ENCODE data around the gene ZFYVE19.

Gene ZFYVE19

DNA sequence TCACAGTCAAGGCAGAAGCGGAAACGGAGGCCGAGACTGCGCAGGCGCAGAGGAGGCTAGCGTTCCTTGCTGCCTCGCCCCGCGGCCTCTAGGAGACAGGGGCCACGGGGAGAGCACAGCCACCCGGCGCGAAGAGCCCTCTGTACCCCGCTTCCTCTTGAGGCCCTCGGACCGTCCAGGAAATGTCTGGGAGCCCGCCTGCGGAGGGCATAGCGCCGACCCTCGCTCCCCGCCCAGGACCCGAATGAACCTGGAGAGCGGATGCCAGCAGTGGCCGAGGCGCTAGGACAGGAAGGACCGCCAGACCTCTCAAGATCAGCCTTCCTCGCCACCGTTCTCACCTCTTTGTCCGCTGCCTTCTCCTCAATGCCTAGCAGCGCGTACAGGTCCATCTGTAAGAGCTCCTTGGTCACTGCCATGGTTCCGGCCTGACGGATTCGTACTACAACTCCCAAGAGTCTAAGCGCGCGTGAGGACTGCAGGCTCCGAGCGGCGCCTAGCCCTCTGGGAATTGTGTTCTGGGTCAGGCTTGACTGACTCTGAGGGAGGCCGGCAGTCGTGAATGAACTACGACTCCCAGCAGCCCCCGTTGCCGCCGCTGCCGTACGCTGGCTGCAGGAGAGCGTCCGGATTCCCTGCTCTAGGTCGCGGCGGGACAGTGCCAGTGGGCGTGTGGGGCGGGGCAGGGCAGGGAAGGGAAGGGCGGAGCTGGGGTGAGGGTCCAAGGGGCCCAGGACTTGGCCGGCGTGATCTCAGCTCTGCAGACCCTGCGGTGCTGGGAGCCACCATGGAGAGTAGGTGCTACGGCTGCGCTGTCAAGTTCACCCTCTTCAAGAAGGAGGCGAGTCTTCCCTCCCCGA lies at the start of gene ZFYVE19, which contains the start of gene DNAJC17:
TSS of gene ZFYVE19 (plus strand) at position 62 of the 860 bp plus-strand sequence. CDS start at position 563, 501 bp downstream.
TSS of gene DNAJC17 (minus strand) at position 446 of the 860 bp plus-strand sequence. CDS start at position 419, 27 bp downstream.
- TF ChIP-seq NFIC (IDR thresholded peaks at IDR 0.05) (0 out of 2 replicates have a peak, but pooled peaks have one; percentile 42), YY1 (IDR thresholded peaks at IDR 0.05; ENCODE audit: low read depth) (peak; percentile 87), EGR1 (IDR thresholded peaks at IDR 0.05) (peak; percentile 60; the same call in 1 of the 2 replicates), USF1 (IDR thresholded peaks at IDR 0.05) (peak; percentile 49; the same call in 1 of the 2 replicates), CREB1 (IDR thresholded peaks at IDR 0.05; ENCODE audit: low read depth) (peak; percentile 74; the same call in 1 of the 2 replicates), REST (IDR thresholded peaks at IDR 0.05; ENCODE audit: low read depth) (no peak), TAF1 (IDR thresholded peaks at IDR 0.05; ENCODE audit: low read depth) (no peak; the same call in 1 of the 2 replicates), TCF12 (IDR thresholded peaks at IDR 0.05; ENCODE audit: low read depth) (peak; percentile 49), ZBTB7A (IDR thresholded peaks at IDR 0.05; ENCODE audit: low read depth) (peak; percentile 91), EP300 (IDR thresholded peaks at IDR 0.05; ENCODE audit: borderline replicate concordance) (peak; percentile 28; the same call in 1 of the 2 replicates), MAX (IDR thresholded peaks at IDR 0.05) (peak; percentile 62), TEAD4 (IDR thresholded peaks at IDR 0.05) (peak; percentile 42; the same call in 1 of the 2 replicates), CEBPB (IDR thresholded peaks at IDR 0.05) (no peak)

- TF ChIP-seq NFIC (IDR thresholded peaks at IDR 0.05) (no peak), TCF12 (IDR thresholded peaks at IDR 0.05; ENCODE audit: low read depth) (no peak), CREB1 (IDR thresholded peaks at IDR 0.05; ENCODE audit: low read depth) (no peak), ZBTB7A (IDR thresholded peaks at IDR 0.05; ENCODE audit: low read depth) (no peak), EGR1 (IDR thresholded peaks at IDR 0.05) (no peak), EP300 (IDR thresholded peaks at IDR 0.05; ENCODE audit: borderline replicate concordance) (no peak), CEBPB (IDR thresholded peaks at IDR 0.05) (no peak), FOXM1 (IDR thresholded peaks at IDR 0.05; ENCODE audit: borderline replicate concordance, low read depth) (no peak), TAF1 (IDR thresholded peaks at IDR 0.05; ENCODE audit: low read depth) (no peak), REST (IDR thresholded peaks at IDR 0.05; ENCODE audit: low read depth) (no peak), USF1 (IDR thresholded peaks at IDR 0.05) (no peak), YY1 (IDR thresholded peaks at IDR 0.05; ENCODE audit: low read depth) (no peak), TEAD4 (IDR thresholded peaks at IDR 0.05) (no peak), RAD21 (IDR thresholded peaks at IDR 0.05; ENCODE audit: low read depth) (no peak), MAX (IDR thresholded peaks at IDR 0.05) (no peak)
Measured at GRCh38 chr15:40759961-40760360, 46.9 kb upstream of the ZFYVE19 start.

DNA sequence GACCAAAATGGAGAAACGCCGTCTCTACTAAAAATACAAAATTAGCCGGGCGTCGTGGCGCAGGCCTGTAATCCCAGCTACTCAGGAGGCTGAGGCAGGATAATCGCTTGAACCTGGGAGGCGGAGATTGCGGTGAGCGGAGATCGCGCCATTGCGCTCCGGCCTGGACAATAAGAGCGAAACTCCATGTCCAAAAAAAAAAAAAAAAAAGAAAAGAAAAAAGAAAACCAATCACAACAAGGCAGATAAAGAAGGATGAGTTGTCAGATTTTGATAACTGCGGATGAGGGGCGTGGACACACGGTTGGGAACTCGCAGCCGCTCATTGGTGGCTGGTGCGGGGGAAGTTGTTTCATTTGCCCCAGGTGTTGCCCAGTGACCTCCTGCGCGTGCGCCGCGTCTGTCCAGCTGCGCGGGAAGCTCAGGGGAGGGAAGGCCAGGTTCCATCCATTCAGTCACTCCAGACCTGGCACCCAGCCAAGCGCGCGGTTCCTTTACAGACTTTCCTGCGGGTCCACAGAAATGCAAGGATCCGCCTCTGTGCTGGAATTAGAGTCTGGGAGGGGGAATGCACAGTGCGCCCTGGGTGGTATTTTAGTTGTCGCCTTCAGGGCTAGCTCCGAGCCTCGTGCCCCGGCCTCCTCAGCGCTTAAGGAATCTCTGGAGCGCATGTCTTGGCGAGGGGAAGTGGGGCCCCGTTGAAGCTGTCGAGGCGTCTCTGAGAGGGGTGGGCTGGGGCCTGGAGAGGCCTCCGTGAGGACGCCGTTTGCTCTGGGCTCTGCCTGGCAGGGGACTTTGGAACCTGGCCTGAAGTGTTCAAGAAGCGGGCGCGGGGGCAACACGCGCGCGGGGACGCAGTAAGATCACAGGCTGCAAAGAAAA lies 43.7 kb upstream of the ZFYVE19 start:
- TF ChIP-seq RAD21 (IDR thresholded peaks at IDR 0.05; ENCODE audit: low read depth) (no peak), NFIC (IDR thresholded peaks at IDR 0.05) (peak; percentile 97), CREB1 (IDR thresholded peaks at IDR 0.05; ENCODE audit: low read depth) (no peak), EP300 (IDR thresholded peaks at IDR 0.05; ENCODE audit: borderline replicate concordance) (peak; percentile 9; the same call in 1 of the 2 replicates), FOXM1 (IDR thresholded peaks at IDR 0.05; ENCODE audit: borderline replicate concordance, low read depth) (peak; percentile 48; the same call in 1 of the 2 replicates), USF1 (IDR thresholded peaks at IDR 0.05) (no peak), REST (IDR thresholded peaks at IDR 0.05; ENCODE audit: low read depth) (no peak), ZBTB7A (IDR thresholded peaks at IDR 0.05; ENCODE audit: low read depth) (no peak; the same call in 1 of the 2 replicates), EGR1 (IDR thresholded peaks at IDR 0.05) (no peak), TCF12 (IDR thresholded peaks at IDR 0.05; ENCODE audit: low read depth) (peak; percentile 58; the same call in 1 of the 2 replicates), TEAD4 (IDR thresholded peaks at IDR 0.05) (peak; percentile 54), YY1 (IDR thresholded peaks at IDR 0.05; ENCODE audit: low read depth) (no peak), CEBPB (IDR thresholded peaks at IDR 0.05) (no peak), TAF1 (IDR thresholded peaks at IDR 0.05; ENCODE audit: low read depth) (peak; percentile 34; the same call in 1 of the 2 replicates), MAX (IDR thresholded peaks at IDR 0.05) (peak; percentile 99)

All from Ishikawa (cell line).